H9 (cell line): ENCODE measurements around the gene ANKUB1. TPM values are rescaled to one million over a fixed set of nuclear protein-coding genes. Genes with fewer than 3 reads are reported as not detected.
A peak's percentile ranks its signal among the peaks of the same experiment; 100 is the strongest.

Source experiments
- DNase-seq: peaks from one replicate; pipeline ENCODE4 v3.0.0-alpha.2; 2017
- H2AFZ ChIP-seq: one replicate; pipeline ENCODE4 v1.6.1; 2013; ENCODE audit warnings: mild to moderate bottlenecking, low read length, control low read depth, moderate library complexity
- H2AK5ac ChIP-seq: 2 replicates; pipeline ENCODE4 v1.6.1; 2013; ENCODE audit warnings: low read length, control low read depth, mixed read lengths; ENCODE audit not compliant: insufficient read length
- H2BK120ac ChIP-seq: one replicate; pipeline ENCODE4 v1.6.1; 2013; ENCODE audit warnings: low read depth, mild to moderate bottlenecking, low read length, control low read depth, inconsistent platforms; ENCODE audit not compliant: poor library complexity, severe bottlenecking
- H2BK12ac ChIP-seq: 2 replicates; pipeline ENCODE4 v1.6.1; 2013; ENCODE audit warnings: low read length, control low read depth, mixed read lengths, low read depth; ENCODE audit not compliant: insufficient read length
- H2BK15ac ChIP-seq: 2 replicates; pipeline ENCODE4 v1.6.1; 2013; ENCODE audit warnings: low read depth, low read length, control low read depth
- H2BK20ac ChIP-seq: one replicate; pipeline ENCODE4 v1.6.1; 2013; ENCODE audit warnings: low read depth, mild to moderate bottlenecking, low read length, control low read depth, inconsistent platforms; ENCODE audit not compliant: poor library complexity, severe bottlenecking
- H2BK5ac ChIP-seq: 2 replicates; pipeline ENCODE4 v1.6.1; 2013; ENCODE audit warnings: low read length, control low read depth, mixed read lengths; ENCODE audit not compliant: insufficient read length
- H3K14ac ChIP-seq: 2 replicates; pipeline ENCODE4 v1.6.1; 2013; ENCODE audit warnings: low read length, control low read depth; ENCODE audit not compliant: insufficient read depth
- H3K18ac ChIP-seq: 2 replicates; pipeline ENCODE4 v1.6.1; 2013; ENCODE audit warnings: low read depth, mild to moderate bottlenecking, mixed read lengths, low read length, control low read depth; ENCODE audit not compliant: insufficient read length
- H3K23ac ChIP-seq: 2 replicates; pipeline ENCODE4 v1.6.1; 2013; ENCODE audit warnings: low read length, control low read depth, mixed read lengths, low read depth; ENCODE audit not compliant: insufficient read length
- H3K23me2 ChIP-seq: 2 replicates; pipeline ENCODE4 v1.6.1; 2013; ENCODE audit warnings: low read depth, mild to moderate bottlenecking, mixed read lengths, low read length, control low read depth; ENCODE audit not compliant: insufficient read length, poor library complexity, severe bottlenecking
- H3K27ac ChIP-seq: 2 replicates; pipeline ENCODE4 v1.5.1; 2013; ENCODE audit warnings: low read length, control low read depth, mixed read lengths, low read depth; ENCODE audit not compliant: insufficient read length
- H3K27me3 ChIP-seq: 2 replicates; pipeline ENCODE4 v1.6.1; 2013; ENCODE audit warnings: low read length, control low read depth, inconsistent platforms; ENCODE audit not compliant: insufficient read depth
- H3K4ac ChIP-seq: 2 replicates; pipeline ENCODE4 v1.6.1; 2013; ENCODE audit warnings: low read depth, mild to moderate bottlenecking, control low read depth, inconsistent platforms, low read length, moderate library complexity
- H3K4me1 ChIP-seq: 2 replicates; pipeline ENCODE4 v1.6.1; 2013; ENCODE audit warnings: low read length, control low read depth, inconsistent platforms; ENCODE audit not compliant: insufficient read depth
- H3K4me2 ChIP-seq: 2 replicates; pipeline ENCODE4 v1.6.1; 2013; ENCODE audit warnings: low read length, control low read depth, mixed read lengths; ENCODE audit not compliant: insufficient read length, insufficient read depth
- H3K56ac ChIP-seq: 2 replicates; pipeline ENCODE4 v1.6.1; 2013; ENCODE audit warnings: low read depth, mild to moderate bottlenecking, mixed read lengths, low read length, control low read depth; ENCODE audit not compliant: insufficient read length
- H3K79me1 ChIP-seq: 2 replicates; pipeline ENCODE4 v1.6.1; 2013; ENCODE audit warnings: low read depth, mild to moderate bottlenecking, moderate library complexity, low read length, control low read depth, inconsistent platforms; ENCODE audit not compliant: insufficient read depth, poor library complexity, severe bottlenecking
- H3K79me2 ChIP-seq: 2 replicates; pipeline ENCODE4 v1.6.1; 2013; ENCODE audit warnings: low read length, control low read depth, inconsistent platforms; ENCODE audit not compliant: insufficient read depth
- H3K9ac ChIP-seq: 2 replicates; pipeline ENCODE4 v1.6.1; 2013; ENCODE audit warnings: low read length, control low read depth, mixed read lengths; ENCODE audit not compliant: insufficient read length; ENCODE audit errors: extremely low read depth
- H3K9me3 ChIP-seq: one replicate; pipeline ENCODE4 v1.6.1; 2013; ENCODE audit warnings: low read depth, low read length, inconsistent platforms; ENCODE audit not compliant: control insufficient read depth
- H3T11ph ChIP-seq: one replicate; pipeline ENCODE4 v1.6.1; 2013; ENCODE audit warnings: mild to moderate bottlenecking, low read length, control low read depth, inconsistent platforms
- H4K20me1 ChIP-seq: one replicate; pipeline ENCODE4 v1.6.1; 2013; ENCODE audit not compliant: control insufficient read depth, insufficient read length, insufficient read depth
- H4K5ac ChIP-seq: 2 replicates; pipeline ENCODE4 v1.6.1; 2013; ENCODE audit warnings: low read depth, mild to moderate bottlenecking, mixed read lengths, low read length, control low read depth; ENCODE audit not compliant: insufficient read length
- H4K8ac ChIP-seq: replicated peaks from 2 replicates; pipeline ENCODE4 v1.6.1; 2013; ENCODE audit warnings: low read length, control low read depth, mixed read lengths, low read depth; ENCODE audit not compliant: insufficient read length
- H4K91ac ChIP-seq: 2 replicates; pipeline ENCODE4 v1.6.1; 2013; ENCODE audit warnings: low read depth, mild to moderate bottlenecking, moderate library complexity, mixed read lengths, low read length, control low read depth; ENCODE audit not compliant: insufficient read length
- H3K27ac Mint-ChIP-seq, 3 experiments: 2 replicates in 2 of 3; 3 replicates in 1 of 3; pipeline ENCODE4 v1.8.0; 2020 to 2021; ENCODE audit warnings: mixed read lengths in 3 of 3, mild to moderate bottlenecking in 1 of 3, moderate library complexity in 1 of 3
- H3K27me3 Mint-ChIP-seq: 2 replicates; pipeline ENCODE4 v1.8.0; 2021; ENCODE audit warnings: low read depth, mild to moderate bottlenecking, moderate library complexity, mixed read lengths
- H3K36me3 Mint-ChIP-seq, 3 experiments: 2 replicates in 2 of 3; 3 replicates in 1 of 3; pipeline ENCODE4 v1.8.0; 2020 to 2021; ENCODE audit warnings: low read depth in 3 of 3, mixed read lengths in 3 of 3; ENCODE audit not compliant: insufficient read depth in 1 of 3
- H3K4me1 Mint-ChIP-seq, 2 experiments: 2 replicates each; pipeline ENCODE4 v1.8.0; 2020; ENCODE audit warnings: mixed read lengths in 2 of 2
- H3K4me3 Mint-ChIP-seq, 2 experiments: 2 replicates in 1 of 2; 3 replicates in 1 of 2; pipeline ENCODE4 v1.8.0; 2020 to 2021; ENCODE audit warnings: mild to moderate bottlenecking in 2 of 2, mixed read lengths in 2 of 2, moderate library complexity in 1 of 2
- H3K9me3 Mint-ChIP-seq, 2 experiments: 2 replicates in 1 of 2; 3 replicates in 1 of 2; pipeline ENCODE4 v1.8.0; 2020; ENCODE audit warnings: mild to moderate bottlenecking in 2 of 2, mixed read lengths in 2 of 2, moderate library complexity in 1 of 2
- WGBS: extraction: QIAGEN DNeasy Blood & Tissue Kit; methylation state at CpG from one replicate; pipeline ENCODE4 v1.1.7; 2013; ENCODE audit warnings: missing lambda C conversion rate, low lambda C conversion rate, mixed read lengths; ENCODE audit not compliant: insufficient read length; ENCODE audit errors: extremely low coverage; 5-methylcytosine and 5-hydroxymethylcytosine counted together
- total RNA-seq: library from RNA; stranded (reverse); gene quantifications from 2 replicates; pipeline ENCODE4 v1.2.1, GENCODE V29; 2021
- TF ChIP-seq, protein P1 (sequence below): fragments of 200-600 bp; sonication (generic); conservative IDR thresholded peaks from 3 replicates; pipeline ENCODE4 v1.8.0; 2021; ENCODE audit warnings: antibody characterized with exemption, mild to moderate bottlenecking

The ANKUB1 gene
- total RNA-seq, 1 experiment from 2014 or later: not detected

DNA sequence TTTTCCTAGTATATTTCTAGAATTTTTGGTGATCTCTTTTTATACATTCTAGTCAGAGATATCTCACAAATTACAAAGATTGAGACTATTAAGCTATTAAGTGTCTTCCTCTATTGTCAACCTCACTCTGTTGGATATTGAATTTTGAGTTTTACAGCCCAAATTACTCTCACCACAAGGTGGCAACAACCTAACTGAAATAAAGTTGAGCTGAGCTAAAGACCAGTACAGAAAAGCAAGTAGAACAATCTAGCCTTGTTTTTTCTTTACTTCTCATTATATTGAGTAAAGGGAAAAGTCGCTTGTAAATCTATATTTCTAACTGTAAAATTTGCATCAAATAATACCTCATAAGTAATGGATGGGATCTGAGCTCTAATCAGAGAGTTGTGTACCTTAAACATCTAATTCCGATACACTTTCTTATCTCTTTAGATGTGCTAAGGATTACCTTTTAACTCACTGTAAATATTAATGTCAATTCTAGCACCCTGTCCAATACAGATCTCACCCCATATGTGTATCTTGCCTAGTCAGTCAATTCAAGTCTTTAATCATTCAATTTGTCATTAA is 26.5 kb downstream of the ANKUB1 start:
- Histone ChIP-seq H3K18ac (no peak overlapping the region), H3K56ac (no peak overlapping the region), H3K79me1 (no peaks in the 10 kb centered on the region), H2AFZ (no peak overlapping the region), H2BK20ac (no peak overlapping the region), H2BK5ac (no peak overlapping the region), H3K27ac (no peak overlapping the region), H4K20me1 (no peaks in the 10 kb centered on the region), H3K9ac (no peak overlapping the region), H3T11ph (no peak overlapping the region), H3K79me2 (no peaks in the 10 kb centered on the region), H3K23ac (no peak overlapping the region), H4K8ac (no peak overlapping the region), H2AK5ac (no peak overlapping the region), H3K4me1 (no peaks in the 10 kb centered on the region), H2BK120ac (no peak overlapping the region), H3K14ac (no peak overlapping the region), H4K5ac (no peak overlapping the region), H3K23me2 (no peaks in the 10 kb centered on the region), H3K4ac (no peak overlapping the region), H2BK15ac (no peak overlapping the region), H3K4me2 (no peak overlapping the region), H3K9me3 (no peaks in the 10 kb centered on the region), H3K27me3 (no peaks in the 10 kb centered on the region), H4K91ac (no peak overlapping the region), H2BK12ac (no peak overlapping the region)
- Mint-ChIP-seq H3K4me3 (no peak overlapping the region), H3K27ac (no peak overlapping the region), H3K4me1 (no peaks in the 10 kb centered on the region), H3K36me3 (no peaks in the 10 kb centered on the region), H3K9me3 (no peaks in the 10 kb centered on the region), H3K27me3 (no peaks in the 10 kb centered on the region)
- DNase-seq: no peak
- WGBS: no CpG with 5 or more reads among the region's 2 CpGs
- TF ChIP-seq, protein P1, sequence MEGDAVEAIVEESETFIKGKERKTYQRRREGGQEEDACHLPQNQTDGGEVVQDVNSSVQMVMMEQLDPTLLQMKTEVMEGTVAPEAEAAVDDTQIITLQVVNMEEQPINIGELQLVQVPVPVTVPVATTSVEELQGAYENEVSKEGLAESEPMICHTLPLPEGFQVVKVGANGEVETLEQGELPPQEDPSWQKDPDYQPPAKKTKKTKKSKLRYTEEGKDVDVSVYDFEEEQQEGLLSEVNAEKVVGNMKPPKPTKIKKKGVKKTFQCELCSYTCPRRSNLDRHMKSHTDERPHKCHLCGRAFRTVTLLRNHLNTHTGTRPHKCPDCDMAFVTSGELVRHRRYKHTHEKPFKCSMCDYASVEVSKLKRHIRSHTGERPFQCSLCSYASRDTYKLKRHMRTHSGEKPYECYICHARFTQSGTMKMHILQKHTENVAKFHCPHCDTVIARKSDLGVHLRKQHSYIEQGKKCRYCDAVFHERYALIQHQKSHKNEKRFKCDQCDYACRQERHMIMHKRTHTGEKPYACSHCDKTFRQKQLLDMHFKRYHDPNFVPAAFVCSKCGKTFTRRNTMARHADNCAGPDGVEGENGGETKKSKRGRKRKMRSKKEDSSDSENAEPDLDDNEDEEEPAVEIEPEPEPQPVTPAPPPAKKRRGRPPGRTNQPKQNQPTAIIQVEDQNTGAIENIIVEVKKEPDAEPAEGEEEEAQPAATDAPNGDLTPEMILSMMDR: peak; percentile 67
